Inflammatory macrophage (primary cell): ENCODE results near the gene CEACAM21.

Source experiments
- DNase-seq, 2 donors: peaks; one replicate each; pipeline ENCODE4 v3.0.0-alpha.2; 2020 to 2022

Gene CEACAM21

DNA sequence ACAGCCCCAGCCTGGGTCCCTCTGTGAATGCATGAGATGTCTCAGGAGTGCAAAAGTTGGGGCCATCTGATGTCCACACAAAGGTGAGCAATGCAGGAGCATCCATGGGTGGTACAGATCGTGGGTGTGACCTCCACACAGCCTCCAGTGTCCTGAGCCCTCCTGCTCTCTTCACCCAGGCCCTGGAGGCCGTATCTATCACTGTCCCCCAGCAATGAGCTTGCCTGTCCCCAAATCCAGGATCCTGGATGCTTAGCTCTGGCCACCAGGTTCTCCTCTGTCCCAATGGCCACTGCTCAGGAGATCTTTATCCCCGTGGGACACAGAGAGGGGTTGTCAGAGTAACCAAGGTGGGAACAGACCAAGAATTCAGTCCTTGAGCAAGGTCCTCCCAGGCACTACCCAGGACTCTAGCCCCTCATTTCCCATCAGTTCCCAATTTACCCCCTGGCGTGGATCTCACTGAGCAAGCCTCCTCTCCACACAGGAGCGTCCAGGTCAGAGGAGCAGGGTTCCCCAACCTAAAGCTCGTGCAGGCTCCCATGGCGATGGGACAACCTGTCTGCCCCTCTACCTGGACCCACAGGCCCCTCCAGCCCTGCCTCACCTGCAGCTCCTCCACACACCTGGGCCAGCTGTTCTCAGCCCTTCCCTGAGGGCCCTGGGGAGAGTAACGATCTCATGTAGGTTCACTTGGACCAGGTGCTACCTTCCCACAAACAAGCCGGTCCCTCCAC is 11.3 kb downstream of the CEACAM21 start:
- no peak for DNase-seq

GRCh38 chr19:41587838-41588210 is 11.9 kb downstream of the CEACAM21 start:
- DNase-seq, result no peak

DNA sequence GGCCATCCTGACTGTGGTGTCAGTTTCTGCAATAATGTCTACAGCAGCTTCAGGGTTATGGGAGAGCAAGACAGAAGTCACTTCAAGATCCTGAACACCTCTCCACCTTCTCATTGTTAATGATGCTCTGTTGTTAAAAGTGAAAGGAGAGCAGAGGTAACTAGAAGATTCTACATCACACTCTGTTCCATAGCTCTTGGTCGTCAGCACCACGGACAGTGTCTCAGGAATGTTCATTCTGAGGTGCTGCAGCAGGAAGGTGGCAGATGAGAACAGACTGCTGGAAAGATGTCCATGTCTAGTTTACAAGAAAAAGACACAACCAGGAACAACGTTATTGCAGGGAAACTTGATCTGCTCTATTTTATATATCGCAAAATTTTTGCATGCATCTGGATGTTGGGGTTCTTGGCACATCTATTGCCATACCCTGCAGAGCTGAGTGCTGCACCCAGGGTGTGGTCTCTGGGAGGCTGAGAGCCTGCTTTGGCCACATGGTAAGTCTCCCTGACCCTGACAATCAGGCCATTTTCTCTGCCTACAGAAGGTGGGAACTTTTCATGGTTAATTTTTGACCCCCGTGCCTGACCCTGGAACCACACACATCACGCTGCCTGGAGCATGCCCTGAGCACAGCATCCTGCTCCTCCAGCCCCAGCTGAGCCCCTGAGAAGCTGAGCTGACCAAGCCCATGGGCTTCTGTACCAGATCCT is 12.7 kb downstream of the CEACAM21 start:
- peak; percentile 18 to 24 for DNase-seq

DNA sequence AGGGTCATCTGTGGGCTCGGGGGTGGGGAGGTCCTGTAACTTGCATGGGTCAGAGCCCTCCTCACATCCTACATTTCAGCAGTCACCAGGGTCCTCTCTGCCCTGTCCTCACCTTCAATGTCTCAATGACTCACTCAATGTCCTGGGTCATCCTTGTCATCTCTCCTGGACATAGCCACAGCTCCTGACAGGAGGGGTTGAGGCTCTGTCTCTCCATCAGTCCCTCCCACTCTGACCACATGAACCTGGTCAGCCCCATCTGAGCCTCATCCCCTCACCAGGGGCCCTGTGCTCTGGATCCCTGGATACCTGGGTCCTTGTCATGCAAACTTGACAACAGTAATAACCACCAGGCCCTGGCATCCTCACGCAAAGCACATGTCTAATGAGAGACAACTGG is 13.4 kb downstream of the CEACAM21 start:
- DNase-seq, result no peak

DNA sequence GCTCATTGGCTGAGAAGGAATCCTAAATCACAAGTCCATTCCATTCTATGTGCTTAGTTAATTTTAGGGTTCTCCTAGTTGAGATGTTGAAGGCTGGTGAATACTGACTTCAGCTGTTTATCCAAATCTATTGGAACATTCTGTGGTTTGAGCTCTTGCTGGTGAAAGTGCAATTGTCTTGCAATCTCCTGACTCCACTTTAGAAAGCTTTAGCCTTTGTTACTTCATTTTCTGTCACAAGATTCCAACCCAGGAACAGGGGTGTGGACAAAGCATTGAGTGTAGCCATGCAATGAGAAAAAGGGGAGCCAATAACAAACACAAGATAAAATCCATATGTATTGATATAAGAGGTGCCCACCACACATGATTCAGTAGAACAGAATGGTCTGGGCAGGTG is 15.0 kb downstream of the CEACAM21 start:
- peak; percentile 66 to 70 for DNase-seq

DNA sequence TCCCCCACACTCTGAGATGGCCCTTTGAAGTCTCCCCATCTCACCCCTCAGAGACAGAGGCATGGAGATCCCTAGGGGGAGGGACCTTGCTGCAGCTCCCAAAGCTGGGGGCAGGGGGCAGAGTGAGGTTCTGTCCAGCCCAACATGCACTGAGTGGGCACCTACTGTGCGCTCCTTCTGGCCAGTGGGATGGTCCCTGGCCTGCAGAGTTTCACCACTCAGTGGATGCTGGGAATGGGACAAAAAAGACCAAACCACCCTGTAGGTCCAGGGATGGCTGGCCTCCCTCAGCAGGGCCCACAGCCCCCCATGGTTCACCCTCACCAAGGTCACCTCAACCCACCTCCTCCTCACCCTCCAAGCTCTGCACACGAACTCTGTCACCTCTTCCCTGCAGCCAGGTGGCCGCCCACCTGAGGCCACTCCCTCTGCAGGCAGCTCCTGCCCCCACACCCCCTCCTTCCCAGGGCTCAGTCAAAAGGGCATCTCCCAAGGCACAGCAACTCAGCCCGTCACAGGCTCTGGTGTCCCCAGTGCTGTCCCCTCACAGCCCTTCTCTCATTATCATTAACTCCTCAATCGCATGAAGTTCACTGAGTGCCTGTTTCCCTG is 16.1 kb downstream of the CEACAM21 start:
- DNase-seq, result no peak

- peak; percentile 81 to 85 for DNase-seq
Observed at GRCh38 chr19:41595258-41595889, 19.4 kb downstream of the CEACAM21 start.

GRCh38 chr19:41595890-41596280 is 19.9 kb downstream of the CEACAM21 start:
- no peak for DNase-seq

DNA sequence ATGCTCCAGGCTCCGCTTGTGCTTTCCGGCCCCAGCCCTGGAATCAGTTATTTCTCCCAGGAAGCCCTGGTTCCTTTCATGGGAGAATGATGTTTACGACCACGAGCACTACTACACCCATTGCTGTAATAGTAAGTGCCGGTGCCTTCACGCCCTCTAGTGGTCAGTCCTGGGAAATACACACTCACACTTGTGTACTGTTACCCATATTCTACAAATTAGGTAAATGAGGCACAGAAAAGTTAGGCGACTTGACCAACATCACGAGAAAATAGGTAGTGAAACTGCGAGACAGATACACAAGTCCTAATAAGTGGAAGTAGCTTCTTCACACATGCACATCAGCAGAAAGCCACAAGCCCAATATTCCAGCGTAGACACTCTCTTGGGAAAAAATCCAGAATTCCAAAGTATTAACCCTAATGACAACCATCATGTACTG is 21.7 kb downstream of the CEACAM21 start:
- peak; percentile 82 to 88 for DNase-seq

DNA sequence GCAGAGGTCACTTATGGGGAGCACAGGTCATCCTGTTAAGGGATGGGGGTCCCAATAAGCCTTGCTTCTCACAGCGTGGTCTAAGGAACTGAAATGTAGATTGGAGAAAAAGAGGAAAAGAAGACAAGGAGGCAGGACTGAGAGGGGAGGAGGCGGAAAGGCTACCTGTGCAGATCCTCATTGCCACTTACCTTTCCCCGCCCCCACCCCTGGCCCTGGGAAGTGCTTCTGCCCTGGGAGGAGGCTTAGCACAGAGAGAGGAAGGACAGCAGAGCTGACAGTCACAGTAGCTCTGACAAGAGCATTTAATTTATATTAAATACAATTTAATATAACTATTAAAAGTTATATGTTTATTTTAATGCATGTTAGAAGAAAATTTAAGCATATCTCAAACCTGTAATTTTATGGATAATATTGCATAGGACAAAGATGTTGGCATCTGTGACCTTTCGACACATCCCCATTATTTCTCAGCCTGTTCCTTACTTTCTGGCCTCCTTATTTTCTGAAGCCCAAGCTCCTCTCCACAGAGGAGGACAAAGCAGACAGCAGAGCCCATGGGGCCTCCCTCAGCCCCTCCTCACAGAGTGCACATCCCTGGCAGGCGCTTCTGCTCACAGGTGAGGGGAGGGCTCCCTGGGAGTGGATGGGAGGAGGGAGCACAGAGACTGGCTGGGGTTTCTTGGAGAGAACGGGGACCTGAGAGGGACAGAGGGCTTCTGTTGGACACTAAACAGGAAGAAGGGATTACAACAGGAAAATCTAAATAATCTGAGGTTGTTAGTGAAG is 23.4 kb downstream of the CEACAM21 start:
- no peak for DNase-seq

DNA sequence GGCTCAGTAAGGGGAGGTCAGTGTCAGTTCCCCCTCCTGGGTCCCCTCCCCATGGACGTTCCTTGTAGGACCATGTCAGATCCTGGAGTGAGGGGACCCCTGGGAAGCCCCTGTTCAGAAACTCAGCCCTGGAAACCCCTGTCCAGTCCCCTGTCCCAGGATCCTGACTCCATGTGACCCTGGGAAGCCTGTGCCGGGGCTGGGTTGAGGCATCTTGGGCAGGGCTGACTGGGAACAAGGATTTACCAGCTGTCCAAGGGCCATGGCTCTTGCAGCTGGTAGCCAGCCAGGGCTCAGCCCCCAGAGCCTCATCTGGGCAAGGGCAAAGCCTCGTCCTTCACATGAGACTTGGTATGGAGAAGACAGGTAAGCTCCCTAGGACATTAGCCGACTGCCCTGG is 25.8 kb downstream of the CEACAM21 start:
- DNase-seq, result no peak

- DNase-seq, result no peak
Observed at GRCh38 chr19:41604831-41605230, 28.9 kb downstream of the CEACAM21 start.

GRCh38 chr19:41606215-41606837 is 30.4 kb downstream of the CEACAM21 start:
- no peak for DNase-seq

- no peak for DNase-seq
Observed at GRCh38 chr19:41607668-41608067, 31.7 kb downstream of the CEACAM21 start.

GRCh38 chr19:41610789-41611188 is 34.8 kb downstream of the CEACAM21 start:
- DNase-seq, result no peak

DNA sequence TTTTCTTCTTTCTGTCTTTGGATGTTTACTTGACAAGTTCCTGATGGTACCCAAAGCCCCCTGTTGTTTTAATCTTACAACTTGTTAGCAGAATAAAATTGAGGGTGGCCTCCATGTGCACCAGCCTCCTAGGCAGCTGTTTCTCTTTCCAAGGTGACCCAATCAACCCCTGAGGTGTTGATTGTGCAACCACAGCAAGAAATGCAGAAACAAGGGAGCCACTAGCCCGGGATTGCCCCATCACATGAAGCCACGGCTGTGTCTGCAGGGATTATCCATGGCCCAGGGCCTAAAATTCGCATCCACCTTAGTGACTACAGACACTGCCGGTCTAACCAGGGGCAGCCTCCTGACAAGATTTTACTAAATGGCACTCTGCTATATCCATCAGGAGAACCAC is 36.5 kb downstream of the CEACAM21 start:
- DNase-seq, result peak; percentile 48 to 57

DNA sequence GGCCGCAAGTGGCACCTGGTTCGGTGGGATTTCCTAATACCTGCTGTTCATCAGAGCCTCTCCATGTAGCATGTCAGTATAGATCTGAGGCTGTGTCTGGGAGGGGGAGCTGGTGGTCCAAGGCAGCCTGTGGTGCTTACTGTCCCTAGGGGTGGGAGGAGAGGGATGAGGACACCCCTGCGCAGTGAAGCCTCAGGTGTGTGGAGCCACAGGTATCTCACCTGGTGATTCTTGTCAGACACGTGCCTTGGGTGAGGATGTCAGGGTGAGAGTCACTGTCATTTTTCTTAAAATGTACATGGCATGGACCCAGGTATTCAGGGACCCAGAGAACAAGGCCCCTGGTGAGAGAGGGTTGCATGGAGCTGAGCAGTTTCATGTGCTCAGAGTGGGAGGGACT is 39.2 kb downstream of the CEACAM21 start:
- no peak for DNase-seq

DNA sequence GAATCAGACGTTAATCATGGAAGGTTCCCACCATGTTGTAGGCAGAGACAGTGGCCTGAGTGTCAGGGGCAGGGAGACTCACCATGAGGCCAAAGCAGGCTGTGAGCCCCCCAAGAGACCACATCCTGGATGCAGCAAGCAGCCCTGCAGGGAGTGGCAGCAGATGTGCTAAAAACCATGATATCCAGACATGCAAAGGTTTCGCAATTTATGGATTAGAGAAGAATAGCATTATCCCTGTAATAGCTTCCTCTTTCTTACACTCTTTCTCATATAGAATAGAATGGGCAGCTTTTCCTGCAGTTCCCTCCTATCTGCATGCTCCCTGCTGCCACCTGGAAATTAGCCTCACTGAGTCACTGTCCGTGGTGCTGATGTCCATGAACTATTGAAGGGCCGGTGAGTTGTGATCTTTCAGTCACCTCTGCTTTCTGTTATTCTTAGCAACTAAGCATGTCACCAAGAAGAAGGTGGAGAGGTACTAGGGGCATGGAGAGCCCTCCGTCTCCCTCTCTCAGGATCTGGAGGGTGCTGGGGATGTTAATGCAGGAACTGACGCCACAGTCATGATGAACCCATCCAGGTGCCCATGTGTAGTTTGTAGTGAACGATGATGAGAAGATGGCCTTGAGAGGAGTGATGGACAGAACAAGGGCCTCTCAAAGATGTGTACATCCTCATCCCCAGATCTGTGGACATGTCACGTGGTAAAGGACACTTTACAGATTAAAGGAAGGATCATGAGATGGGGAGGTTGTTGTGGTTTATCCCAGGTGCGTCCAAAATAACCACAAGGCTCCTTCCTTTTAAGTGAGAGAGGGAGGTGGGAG is 41.0 kb downstream of the CEACAM21 start:
- peak; percentile 24 to 32 for DNase-seq

DNA sequence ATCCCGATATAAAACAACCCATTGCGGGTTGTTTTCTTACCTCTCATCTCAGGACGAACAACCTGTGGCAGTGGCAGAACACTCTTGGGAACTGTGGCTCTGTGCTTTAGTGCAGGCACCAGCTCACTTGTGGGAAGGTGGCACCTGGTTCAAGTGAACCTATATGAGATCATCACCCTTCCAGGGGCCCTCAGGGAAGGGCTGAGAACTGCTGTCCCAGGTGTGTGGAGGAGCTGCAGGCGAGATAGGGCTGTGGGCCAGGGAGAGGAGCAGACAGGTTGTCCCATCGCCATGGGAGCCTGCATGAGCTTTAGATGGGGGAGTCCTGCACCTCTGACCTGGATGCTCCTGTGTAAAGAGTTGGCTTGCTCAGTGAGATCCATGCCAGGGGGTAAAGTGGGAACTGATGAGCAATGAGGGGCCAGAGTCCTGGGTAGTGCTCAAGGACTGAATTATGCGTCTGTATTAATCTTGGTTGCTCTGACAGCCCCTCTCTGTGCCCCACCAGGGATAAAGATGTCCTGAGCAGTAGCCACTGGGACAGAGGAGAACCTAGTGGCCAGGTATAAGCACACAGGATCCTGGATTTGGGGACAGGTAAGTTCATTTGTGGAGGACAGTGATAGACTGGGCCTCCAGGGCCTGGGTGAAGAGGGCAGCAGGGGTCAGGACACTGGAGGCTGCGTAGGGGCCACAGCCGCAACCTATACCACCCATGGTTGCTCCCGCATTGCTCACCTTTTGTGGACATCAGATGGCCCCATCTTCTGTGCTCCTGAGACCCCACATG is 42.2 kb downstream of the CEACAM21 start:
- no peak for DNase-seq

DNA sequence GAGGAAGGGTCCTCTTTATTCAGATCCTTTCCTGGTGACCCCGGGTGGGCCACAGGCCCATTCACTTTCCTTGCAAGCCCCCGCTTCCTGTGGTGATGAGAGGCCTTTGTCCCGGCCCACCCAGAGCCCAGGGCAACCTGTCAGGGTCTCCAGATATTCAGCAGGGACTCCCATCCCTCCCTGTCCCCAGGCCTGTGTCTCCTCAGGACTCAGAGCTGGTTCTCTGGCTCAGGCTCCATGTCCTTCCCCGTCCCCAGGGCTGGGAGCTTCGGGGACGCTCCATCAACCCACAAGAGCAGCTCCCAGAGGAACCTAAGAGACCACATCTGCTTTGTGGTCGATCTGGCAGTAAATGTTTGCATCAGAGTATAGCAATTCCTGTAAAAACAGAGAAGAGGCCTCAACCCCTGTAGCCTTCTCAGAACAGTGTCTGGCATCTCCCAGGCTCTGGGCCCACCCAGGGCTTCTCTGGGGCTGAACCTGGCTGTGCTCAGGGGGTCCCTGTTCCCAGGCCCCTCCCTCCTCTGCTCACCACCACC is 43.1 kb downstream of the CEACAM21 start:
- DNase-seq, result peak; percentile 68 to 77
